SK-N-SH treated with all-trans-retinoic acid at 6 μM for 48 hours (cell line): ENCODE measurements around the gene HIVEP3.

Experiments
- CREB5 ChIP-seq: fragments of 250-450 bp; sonication (Bioruptor Pico); IDR thresholded peaks from 2 replicates; pipeline ENCODE4 v1.5.1; 2020; ENCODE audit warnings: low read depth, mild to moderate bottlenecking, moderate library complexity
- CSDC2 ChIP-seq: fragments of 250-450 bp; sonication (Bioruptor Pico); IDR thresholded peaks from 2 replicates; pipeline ENCODE4 v1.5.0; 2020; ENCODE audit warnings: mild to moderate bottlenecking, moderate library complexity
- CSRNP3 ChIP-seq: fragments of 250-450 bp; sonication (Bioruptor Pico); IDR thresholded peaks from 2 replicates; pipeline ENCODE4 v1.5.1; 2021; ENCODE audit warnings: mild to moderate bottlenecking, moderate library complexity
- GLIS3 ChIP-seq: fragments of 250-450 bp; sonication (Bioruptor Pico); IDR thresholded peaks from 2 replicates; pipeline ENCODE4 v1.5.0; 2020; ENCODE audit warnings: mild to moderate bottlenecking, moderate library complexity
- TSHZ2 ChIP-seq: fragments of 250-450 bp; sonication (Bioruptor Pico); IDR thresholded peaks from 2 replicates; pipeline ENCODE4 v1.5.0; 2020; ENCODE audit warnings: mild to moderate bottlenecking, moderate library complexity
- ZC3H10 ChIP-seq: fragments of 250-450 bp; sonication (Bioruptor Pico); IDR thresholded peaks from 2 replicates; pipeline ENCODE4 v1.5.1; 2021; ENCODE audit warnings: mild to moderate bottlenecking, moderate library complexity
- ZFP3 ChIP-seq: fragments of 250-450 bp; sonication (Bioruptor Pico); IDR thresholded peaks from 2 replicates; pipeline ENCODE4 v1.5.0; 2020; ENCODE audit warnings: mild to moderate bottlenecking, moderate library complexity
- ZFP30 ChIP-seq: fragments of 450-650 bp; formaldehyde crosslinking; IDR thresholded peaks from 2 replicates; pipeline ENCODE4 v1.5.0; 2022; ENCODE audit warnings: mild to moderate bottlenecking, moderate library complexity
- ZNF565 ChIP-seq: fragments of 450-650 bp; formaldehyde crosslinking; conservative IDR thresholded peaks from 2 replicates; pipeline ENCODE4 v1.5.0; 2020; ENCODE audit warnings: low read depth, mild to moderate bottlenecking, moderate library complexity
- TF ChIP-seq, protein P1 (sequence below): fragments of 250-450 bp; sonication (Bioruptor Pico); IDR thresholded peaks from 2 replicates; pipeline ENCODE4 v1.8.0; 2021; ENCODE audit warnings: low read depth, mild to moderate bottlenecking, moderate library complexity, borderline replicate concordance

GRCh38 chr1:41855713-41856112 lies 63.0 kb downstream of the HIVEP3 start:
- TF ChIP-seq, protein P1, sequence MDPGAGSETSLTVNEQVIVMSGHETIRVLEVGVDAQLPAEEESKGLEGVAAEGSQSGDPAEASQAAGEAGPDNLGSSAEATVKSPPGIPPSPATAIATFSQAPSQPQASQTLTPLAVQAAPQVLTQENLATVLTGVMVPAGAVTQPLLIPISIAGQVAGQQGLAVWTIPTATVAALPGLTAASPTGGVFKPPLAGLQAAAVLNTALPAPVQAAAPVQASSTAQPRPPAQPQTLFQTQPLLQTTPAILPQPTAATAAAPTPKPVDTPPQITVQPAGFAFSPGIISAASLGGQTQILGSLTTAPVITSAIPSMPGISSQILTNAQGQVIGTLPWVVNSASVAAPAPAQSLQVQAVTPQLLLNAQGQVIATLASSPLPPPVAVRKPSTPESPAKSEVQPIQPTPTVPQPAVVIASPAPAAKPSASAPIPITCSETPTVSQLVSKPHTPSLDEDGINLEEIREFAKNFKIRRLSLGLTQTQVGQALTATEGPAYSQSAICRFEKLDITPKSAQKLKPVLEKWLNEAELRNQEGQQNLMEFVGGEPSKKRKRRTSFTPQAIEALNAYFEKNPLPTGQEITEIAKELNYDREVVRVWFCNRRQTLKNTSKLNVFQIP (CRISPR knock-in tag), result no peak
- no peak for TF ChIP-seq ZNF565 (CRISPR knock-in tag)
- no peak for TF ChIP-seq ZFP30 (CRISPR knock-in tag)
- TF ChIP-seq ZFP3 (CRISPR knock-in tag), result no peak
- TF ChIP-seq TSHZ2 (CRISPR knock-in tag), result no peak
- no peak for TF ChIP-seq GLIS3 (CRISPR knock-in tag)
- no peak for TF ChIP-seq CSDC2 (CRISPR knock-in tag)
- TF ChIP-seq CSRNP3 (CRISPR knock-in tag), result no peak
- TF ChIP-seq ZC3H10 (CRISPR knock-in tag), result no peak
- TF ChIP-seq CREB5 (CRISPR knock-in tag), result no peak
